GM18511 (cell line): ENCODE results near the gene TMPRSS6.

Experiments
- ATAC-seq: cut with Tn5 transposase; IDR thresholded peaks from one replicate; pipeline ENCODE4 v1.9.1; 2021; ENCODE audit warnings: mild to moderate bottlenecking, moderate library complexity; ENCODE audit not compliant: unreplicated experiment

The TMPRSS6 gene

DNA sequence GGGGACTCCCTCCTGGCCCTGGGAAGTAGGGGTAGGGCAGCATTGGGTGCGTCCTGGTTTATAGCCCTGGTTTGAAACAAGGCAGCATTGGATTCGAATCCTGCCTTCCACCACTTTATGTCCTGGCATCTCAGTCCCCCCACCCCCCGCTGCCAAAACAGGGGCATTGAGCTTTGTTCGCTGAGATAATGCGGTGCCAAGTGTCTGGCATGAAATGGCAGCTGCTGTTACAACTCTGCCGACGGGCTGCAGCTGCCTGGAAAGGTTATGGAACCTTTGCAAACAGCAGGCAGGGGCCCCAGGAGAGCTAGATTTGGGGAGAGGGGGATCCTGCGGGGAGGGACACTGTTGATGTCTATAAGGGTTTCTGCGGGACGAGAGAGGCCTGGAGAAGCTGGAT is 92.2 kb downstream of the TMPRSS6 start:
- ATAC-seq = no peak

DNA sequence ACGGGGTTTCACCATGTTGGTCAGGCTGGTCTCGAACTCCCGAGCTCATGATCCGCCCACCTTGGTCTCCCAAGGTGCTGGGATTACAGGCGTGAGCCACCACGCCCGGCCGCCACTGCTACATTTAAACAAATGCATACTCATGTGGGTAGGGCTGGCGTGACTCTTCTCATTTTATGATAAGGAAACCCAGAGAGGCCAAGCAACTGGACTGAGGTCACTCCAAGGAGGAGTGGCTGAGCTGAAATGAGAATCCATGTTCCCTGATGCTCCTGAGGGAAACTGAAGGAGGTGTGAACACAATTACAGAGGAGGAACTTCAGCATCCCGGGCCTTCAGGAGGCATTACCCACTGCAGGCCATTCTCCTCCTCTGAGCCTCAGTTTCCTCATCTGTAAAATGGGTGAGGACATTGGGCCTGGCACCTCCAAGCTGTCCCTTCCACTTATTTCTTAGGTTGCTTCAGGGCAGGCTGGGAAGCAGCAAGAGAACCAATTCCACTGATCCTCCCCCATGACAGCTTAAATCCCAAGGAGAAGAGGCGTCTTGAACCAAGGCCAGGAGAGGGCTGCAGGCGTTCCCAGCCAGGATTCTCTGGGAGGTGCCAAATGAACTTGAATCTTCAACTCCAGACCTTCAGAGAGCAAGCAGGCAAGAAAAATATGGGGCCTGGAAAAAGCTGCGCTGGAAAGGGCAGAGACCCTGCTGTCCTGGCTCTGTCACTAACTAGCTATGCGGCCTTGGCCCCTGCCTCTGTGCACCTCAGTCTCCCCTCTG is 93.2 kb downstream of the TMPRSS6 start:
- no peak for ATAC-seq

DNA sequence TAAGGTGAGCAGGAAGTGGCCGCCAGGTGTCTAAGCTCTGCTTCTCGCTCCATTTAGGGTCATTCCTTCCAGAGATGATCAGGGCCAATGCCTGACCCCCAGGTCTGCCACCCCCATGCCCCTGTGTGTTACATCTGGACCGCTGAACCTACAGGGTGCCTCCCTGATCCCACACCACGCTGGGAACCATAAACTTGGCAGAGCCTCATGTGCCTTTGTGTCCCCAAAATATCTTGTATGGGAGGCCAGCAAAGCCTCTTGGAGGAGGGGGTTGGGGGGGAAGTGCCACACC is 94.0 kb downstream of the TMPRSS6 start:
- ATAC-seq = no peak
